ENCODE results near the gene TGFB3. TPM values are rescaled to one million over a fixed set of nuclear protein-coding genes. Genes with fewer than 3 reads are reported as not detected.
"Not testable (repeated sequence)": the region's sequence is repeated elsewhere in the genome, so short reads cannot be mapped to it uniquely, and the experiment has no call there.

TGFB3 gene
- polyA plus RNA-seq, 1 donor from 2014 or later, result 0.43 TPM

DNA sequence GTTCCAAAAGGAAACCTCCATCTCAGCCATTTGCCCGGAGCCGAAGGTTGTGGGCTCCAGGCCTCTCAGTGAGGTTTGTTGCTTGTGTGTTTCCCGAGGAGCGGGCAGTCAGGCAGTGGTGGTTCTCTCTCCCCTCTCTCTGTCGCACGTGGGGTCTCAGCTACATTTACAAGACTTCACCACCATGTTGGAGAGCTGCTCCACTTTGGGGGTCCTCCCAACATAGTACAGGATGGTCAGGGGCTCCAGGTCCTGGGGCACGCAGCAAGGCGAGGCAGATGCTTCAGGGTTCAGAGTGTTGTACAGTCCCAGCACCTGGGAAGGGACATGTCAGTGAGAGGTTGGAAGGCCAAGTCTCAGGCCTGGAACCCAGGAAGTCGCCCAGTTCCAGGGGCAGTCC, 22.8 kb downstream of the TGFB3 start:
- H3K4me1 Mint-ChIP-seq, result peaks cover 19 to 28% (median 26%) of the 10 kb centered on the region in 3 donors
- H3K27me3 Mint-ChIP-seq, result no peaks in the 10 kb centered on the region
- no peaks in the 10 kb centered on the region for H3K9me3 Mint-ChIP-seq
- peak overlapping the region in 3 of 4 donors; percentile 2 to 86 (median 63) for H3K4me3 Mint-ChIP-seq
- peaks cover 21% of the 10 kb centered on the region for H3K36me3 Mint-ChIP-seq
- peak overlapping the region in 1 of 3 donors; percentile 14 for H3K27ac Mint-ChIP-seq

DNA sequence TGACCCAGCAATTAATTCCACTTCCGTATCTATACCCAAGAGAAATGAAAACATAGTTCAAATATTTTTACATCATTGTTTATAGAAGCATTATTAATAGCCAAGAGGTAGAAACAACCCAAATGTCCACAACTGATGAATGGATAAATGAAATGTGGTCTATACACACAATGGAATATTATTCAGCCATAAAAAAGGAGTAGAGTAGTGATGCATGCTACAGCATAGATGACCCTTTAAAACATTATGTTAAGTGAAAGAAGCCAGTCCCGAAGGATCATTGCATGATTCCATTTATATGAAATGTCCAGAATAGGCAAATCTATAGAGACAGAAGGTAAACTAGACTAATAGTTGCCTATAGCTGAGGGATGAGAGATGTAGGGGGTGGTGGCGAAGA, 29.3 kb downstream of the TGFB3 start:
- Mint-ChIP-seq H3K27ac (no peak overlapping the region), H3K4me1 (peaks cover 0 to 4% (median 0%) of the 10 kb centered on the region in 3 donors), H3K9me3 (peaks cover 0 to 5% (median 0%) of the 10 kb centered on the region in 3 donors), H3K36me3 (peaks cover 6% of the 10 kb centered on the region), H3K27me3 (no peaks in the 10 kb centered on the region), H3K4me3 (no peak overlapping the region)

DNA sequence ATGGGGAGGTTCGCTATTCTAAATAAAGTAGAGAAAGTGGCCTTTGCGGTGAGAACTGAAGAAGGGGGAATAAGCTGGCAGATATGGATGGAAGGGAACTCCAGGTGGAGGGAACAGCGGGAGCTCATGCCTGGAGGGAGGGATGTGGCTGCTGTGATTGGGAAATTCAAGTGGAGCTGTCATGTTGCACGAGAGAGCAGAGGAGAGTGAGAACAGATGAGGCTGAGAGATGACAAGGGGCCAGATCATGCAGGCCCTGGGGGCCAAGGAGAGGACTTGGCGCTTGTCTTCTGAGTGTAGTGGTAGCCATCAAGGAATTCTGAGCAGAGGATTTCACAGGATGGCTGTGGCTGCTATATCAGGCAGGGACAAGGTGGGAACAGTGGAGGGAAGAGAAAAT, 35.0 kb downstream of the TGFB3 start:
- Mint-ChIP-seq H3K4me1 (no peaks in the 10 kb centered on the region), H3K9me3 (no peaks in the 10 kb centered on the region), H3K4me3 (no peak overlapping the region), H3K27me3 (no peaks in the 10 kb centered on the region), H3K36me3 (peaks cover 4% of the 10 kb centered on the region), H3K27ac (no peak overlapping the region)

DNA sequence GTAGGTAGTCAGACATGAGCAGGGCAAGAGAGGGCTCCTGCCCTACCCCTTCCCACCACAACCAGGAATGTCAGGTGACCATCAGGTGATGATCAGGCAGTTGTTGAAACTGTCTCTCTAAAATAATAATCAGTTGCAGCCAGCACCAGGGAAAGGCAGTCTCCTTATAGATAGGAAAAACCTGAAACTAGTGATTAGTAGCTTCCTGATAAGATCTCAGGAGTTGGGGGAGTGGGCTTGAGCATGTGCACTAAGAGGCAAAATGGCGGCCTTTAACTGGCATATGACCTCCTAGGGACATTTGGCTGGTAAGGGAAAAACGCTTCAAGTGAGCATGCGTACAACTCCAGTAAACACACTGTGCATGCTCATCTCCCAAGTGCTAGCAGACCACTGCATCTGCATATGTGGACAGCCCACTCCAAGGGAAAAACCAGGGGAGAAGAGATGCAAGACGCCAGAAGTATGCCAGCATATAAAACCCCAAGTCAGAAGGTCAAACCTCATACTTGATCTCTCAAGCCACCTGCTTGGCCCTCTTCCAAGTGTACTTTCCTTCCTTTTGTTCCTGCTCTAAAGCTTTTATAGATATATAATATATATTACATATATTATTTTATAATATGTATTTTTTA, 37.1 kb downstream of the TGFB3 start:
- no peak overlapping the region for H3K27ac Mint-ChIP-seq
- H3K36me3 Mint-ChIP-seq, result peaks cover 2% of the 10 kb centered on the region
- no peaks in the 10 kb centered on the region for H3K9me3 Mint-ChIP-seq
- H3K4me3 Mint-ChIP-seq, result no peak overlapping the region
- H3K27me3 Mint-ChIP-seq, result no peaks in the 10 kb centered on the region
- H3K4me1 Mint-ChIP-seq, result no peaks in the 10 kb centered on the region

DNA sequence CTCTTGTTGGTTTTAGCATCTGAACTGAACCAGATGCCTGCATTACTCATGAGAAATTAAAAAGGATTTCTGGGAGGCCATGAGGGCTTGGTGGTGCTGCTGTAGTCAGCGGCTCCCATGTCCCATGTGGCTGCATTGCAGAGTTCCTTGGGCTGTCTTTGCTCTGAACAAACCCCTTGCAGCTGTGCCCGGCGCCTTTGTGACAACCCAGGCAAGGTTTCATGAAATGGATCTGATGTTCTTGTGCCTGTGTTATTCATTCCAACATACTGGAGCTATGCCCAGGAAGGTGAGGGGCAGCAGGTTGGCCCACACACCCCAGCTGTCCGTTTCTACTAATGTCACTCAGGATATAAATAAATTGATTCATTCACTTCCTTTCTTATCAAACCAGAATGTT, 40.8 kb downstream of the TGFB3 start:
- Mint-ChIP-seq H3K27me3 (no peaks in the 10 kb centered on the region), H3K4me1 (peaks cover 0 to 3% (median 0%) of the 10 kb centered on the region in 3 donors), H3K27ac (no peak overlapping the region), H3K4me3 (no peak overlapping the region), H3K36me3 (peaks cover 2% of the 10 kb centered on the region), H3K9me3 (no peaks in the 10 kb centered on the region)

DNA sequence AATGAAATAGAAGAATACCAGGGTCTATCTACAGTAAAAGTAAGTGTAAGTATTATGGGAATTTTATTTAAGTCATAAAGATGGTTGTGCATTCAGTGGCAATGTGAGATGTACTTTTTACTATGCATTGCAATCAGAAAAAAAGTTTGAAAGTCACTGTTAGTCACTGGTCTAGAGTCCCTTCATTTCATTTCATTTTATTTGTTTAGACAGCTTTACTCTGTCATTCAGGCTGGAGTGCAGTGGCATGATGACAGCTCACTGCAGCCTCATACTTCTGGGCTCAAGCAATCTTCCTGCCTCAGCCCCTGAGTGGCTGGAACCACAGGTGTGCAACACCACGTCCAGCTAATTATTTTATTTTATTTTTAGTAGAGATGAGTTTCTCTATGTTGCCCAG, 42.6 kb downstream of the TGFB3 start:
- no peak overlapping the region for H3K27ac Mint-ChIP-seq
- H3K4me1 Mint-ChIP-seq, result peaks cover 9 to 13% (median 13%) of the 10 kb centered on the region in 3 donors
- no peaks in the 10 kb centered on the region for H3K9me3 Mint-ChIP-seq
- no peaks in the 10 kb centered on the region for H3K27me3 Mint-ChIP-seq
- H3K36me3 Mint-ChIP-seq, result peaks cover 6% of the 10 kb centered on the region
- no peak overlapping the region for H3K4me3 Mint-ChIP-seq

DNA sequence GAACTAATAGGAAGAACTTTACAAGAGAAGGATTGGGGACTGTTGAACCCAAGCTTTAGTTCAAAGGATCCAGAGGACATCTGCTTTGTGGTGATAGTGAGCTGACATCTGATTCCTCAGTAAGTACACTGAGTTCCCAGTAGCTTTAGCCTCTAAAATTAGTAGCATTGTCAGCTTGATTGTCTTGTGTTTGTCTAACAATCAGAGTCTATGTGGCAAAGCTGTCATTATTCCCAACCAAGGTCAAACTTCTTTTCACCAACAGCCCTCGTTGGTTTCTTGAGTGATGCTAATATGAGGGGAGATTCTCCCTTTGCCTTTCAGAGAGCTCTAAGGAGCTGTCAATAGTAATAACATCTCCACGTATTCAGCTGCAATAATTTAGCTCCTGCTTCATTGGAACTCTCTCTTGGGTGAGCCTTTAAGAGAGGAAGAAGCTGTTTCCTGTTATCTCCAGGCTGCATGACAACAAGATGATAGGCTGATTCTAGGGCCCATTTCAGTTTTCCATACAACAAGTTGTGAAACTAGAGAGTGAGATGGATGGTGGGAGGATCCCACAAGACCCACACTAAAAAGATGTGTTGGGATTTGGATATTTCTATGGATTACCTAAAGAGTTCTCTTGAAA, 46.7 kb downstream of the TGFB3 start:
- no peak overlapping the region for H3K27ac Mint-ChIP-seq
- H3K4me1 Mint-ChIP-seq, result peaks cover 11 to 13% (median 13%) of the 10 kb centered on the region in 3 donors
- H3K27me3 Mint-ChIP-seq, result no peaks in the 10 kb centered on the region
- no peak overlapping the region for H3K4me3 Mint-ChIP-seq
- H3K9me3 Mint-ChIP-seq, result no peaks in the 10 kb centered on the region
- peaks cover 13% of the 10 kb centered on the region for H3K36me3 Mint-ChIP-seq

DNA sequence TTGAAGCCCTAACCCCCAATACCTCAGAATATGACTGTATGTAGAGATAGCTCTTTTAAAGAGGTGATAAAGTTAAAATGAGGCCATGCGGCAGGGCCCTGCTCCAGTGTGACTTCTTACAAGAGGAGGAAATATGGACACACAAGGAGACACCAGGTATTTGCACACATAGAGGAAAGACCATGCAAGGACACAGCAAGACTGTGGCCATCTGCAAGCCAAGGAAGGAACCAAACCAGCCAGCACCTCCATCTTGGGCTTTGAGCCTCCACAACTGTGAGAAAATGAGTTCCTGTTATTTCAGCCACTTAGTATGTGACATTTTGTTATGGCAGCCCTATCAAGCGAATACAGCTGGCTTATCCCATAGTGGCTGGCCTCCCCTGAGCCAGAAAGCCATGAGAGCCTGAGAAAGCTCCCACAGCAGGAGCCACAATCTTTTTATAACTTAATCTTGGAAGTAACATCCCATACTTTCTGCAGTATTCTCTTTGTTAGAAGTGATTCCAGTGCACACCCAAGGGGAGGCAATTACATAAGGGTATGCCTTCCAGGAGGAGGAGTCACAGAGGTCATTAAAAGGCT, 48.0 kb downstream of the TGFB3 start:
- Mint-ChIP-seq H3K4me1 (peaks cover 11 to 13% (median 13%) of the 10 kb centered on the region in 3 donors), H3K27me3 (no peaks in the 10 kb centered on the region), H3K9me3 (no peaks in the 10 kb centered on the region), H3K27ac (no peak overlapping the region), H3K36me3 (peaks cover 13% of the 10 kb centered on the region), H3K4me3 (no peak overlapping the region)

DNA sequence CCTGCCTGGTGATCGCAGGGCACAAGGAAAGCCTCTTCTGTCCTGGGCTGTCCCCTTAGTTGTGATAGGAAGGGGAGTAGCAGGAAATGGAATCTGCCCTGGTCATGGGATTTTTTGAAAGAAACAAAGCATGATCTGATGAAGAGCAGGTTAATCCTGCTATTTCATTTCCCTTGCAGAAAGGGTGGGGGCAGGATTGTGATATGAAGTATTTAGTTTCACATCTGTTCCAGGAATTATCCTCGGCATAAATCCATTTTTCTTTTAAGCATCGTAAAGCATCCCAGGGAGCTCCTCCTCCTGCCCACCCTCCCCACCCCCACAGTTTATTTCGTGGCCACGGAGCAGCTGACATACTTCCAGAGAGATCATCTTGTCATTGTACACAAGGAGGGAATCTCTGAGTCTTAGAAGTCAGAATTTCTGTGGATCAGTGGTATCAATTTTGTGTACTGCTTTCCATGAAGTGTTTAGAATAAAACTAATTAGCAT, 53.1 kb downstream of the TGFB3 start:
- no peaks in the 10 kb centered on the region for H3K27me3 Mint-ChIP-seq
- H3K4me3 Mint-ChIP-seq, result no peak overlapping the region
- H3K9me3 Mint-ChIP-seq, result no peaks in the 10 kb centered on the region
- H3K27ac Mint-ChIP-seq, result no peak overlapping the region
- H3K4me1 Mint-ChIP-seq, result peaks cover 0 to 3% (median 0%) of the 10 kb centered on the region in 3 donors
- H3K36me3 Mint-ChIP-seq, result peaks cover 9% of the 10 kb centered on the region

DNA sequence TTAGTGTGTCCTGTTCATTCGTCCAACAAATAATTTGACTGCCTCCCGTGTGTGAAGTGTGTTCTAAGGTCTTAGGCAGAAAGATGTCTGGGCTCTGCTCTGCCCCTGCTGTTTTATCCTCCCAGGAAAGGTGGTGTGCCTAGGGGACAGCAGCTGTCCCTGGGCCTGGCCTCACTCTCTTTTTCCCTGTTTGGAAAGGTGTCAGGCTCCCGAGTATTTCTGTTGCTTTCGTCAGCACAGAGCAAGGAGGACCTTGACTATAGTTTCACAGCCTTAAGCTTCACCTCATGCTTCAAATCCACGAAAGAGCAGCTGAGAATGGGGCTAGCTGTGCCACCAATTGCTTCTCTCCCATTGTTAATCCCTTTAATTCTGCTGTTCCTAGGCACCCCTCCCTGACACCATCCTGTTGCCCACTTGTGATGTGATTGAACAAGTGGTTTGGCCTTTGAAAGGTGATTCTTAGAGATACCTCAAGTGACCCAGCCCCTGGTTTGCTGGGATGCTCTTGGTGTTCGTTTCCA, 54.2 kb downstream of the TGFB3 start:
- no peaks in the 10 kb centered on the region for H3K27me3 Mint-ChIP-seq
- no peak overlapping the region for H3K4me3 Mint-ChIP-seq
- no peaks in the 10 kb centered on the region for H3K9me3 Mint-ChIP-seq
- H3K36me3 Mint-ChIP-seq, result peaks cover 8% of the 10 kb centered on the region
- peaks cover 0 to 3% (median 0%) of the 10 kb centered on the region in 3 donors for H3K4me1 Mint-ChIP-seq
- no peak overlapping the region for H3K27ac Mint-ChIP-seq

DNA sequence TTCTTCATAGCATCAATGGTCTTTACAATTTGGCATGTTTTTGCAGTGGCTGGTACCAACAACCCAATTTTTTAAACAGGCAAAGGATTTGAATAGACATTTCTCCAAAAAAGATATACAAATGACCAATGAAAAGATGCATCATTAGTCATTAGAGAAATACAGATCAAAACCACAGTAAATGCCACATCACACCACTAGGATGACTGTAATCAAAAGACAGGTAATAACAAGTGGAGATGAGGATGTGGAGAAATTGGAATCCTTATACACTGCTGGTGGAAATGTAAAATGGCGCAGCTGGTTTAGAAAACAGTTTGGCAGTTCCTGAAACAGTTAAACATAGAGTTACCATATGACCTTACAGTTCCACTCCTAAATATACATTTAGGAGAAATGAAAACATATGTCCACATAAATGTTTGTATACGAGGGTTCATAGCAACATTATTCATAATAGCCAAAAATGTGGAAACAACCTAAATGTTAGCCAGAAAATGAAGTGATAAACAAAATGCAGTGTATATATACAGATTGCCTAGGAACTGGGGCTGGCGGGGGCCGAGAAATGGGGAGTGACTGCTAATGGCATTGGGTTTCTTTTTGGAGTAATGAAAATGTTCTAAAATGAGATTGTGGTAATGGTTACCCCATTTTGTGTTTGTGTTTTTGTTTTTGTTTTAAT, 55.2 kb downstream of the TGFB3 start:
- Mint-ChIP-seq H3K4me3 (no peak overlapping the region), H3K9me3 (no peaks in the 10 kb centered on the region), H3K27me3 (no peaks in the 10 kb centered on the region), H3K36me3 (peaks cover 6% of the 10 kb centered on the region), H3K27ac (no peak overlapping the region), H3K4me1 (peaks cover 0 to 2% (median 0%) of the 10 kb centered on the region in 3 donors)

DNA sequence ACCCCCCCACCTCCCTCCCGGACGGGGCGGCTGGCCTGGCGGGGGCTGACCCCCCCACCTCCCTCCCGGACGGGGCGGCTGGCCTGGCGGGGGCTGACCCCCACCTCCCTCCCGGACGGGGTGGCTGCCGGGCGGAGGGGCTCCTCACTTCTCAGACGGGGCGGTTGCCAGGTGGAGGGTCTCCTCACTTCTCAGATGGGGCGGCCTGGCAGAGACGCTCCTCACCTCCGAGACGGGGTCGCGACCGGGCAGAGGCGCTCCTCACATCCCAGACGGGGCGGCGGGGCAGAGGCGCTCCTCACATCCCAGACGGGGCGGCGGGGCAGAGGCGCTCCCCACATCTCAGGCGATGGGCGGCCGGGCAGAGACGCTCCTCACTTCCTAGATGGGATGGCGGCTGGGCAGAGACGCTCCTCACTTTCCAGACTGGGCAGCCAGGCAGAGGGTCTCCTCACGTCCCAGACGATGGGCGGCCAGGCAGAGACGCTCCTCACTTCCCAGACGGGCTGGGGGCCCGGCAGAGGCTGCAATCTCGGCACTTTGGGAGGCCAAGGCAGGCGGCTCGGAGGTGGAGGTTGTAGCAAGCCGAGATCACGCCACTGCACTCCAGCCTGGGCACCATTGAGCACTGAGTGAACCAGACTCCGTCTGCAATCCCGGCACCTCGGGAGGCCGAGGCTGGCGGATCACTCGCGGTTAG, 56.5 kb downstream of the TGFB3 start:
- H3K36me3 Mint-ChIP-seq, H3K27ac Mint-ChIP-seq, H3K4me3 Mint-ChIP-seq: not testable (repeated sequence)

DNA sequence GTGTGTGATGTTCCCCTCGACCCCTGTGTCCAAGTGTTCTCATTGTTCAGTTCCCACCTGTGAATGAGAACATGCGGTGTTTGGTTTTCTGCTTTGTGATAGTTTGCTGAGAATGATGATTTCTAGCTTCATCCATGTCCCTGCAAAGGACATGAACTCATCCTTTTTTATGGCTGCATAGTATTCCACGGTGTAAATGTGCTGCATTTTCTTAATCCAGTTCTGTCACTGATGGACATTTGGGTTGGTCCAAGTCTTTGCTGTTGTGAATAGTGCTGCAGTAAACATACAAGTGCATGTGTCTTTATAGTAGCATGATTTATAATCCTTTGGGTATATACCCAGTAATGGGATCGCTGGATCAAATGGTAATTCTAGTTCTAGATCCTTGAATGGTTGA, 61.4 kb downstream of the TGFB3 start:
- H3K4me1 Mint-ChIP-seq, H3K9me3 Mint-ChIP-seq, H3K36me3 Mint-ChIP-seq, H3K27ac Mint-ChIP-seq, H3K27me3 Mint-ChIP-seq, H3K4me3 Mint-ChIP-seq: not testable (repeated sequence)

More for the DNA sequence above, 56.5 kb downstream of the TGFB3 start:
- not testable (repeated sequence) for H3K4me1 Mint-ChIP-seq, H3K27me3 Mint-ChIP-seq, H3K9me3 Mint-ChIP-seq

DNA sequence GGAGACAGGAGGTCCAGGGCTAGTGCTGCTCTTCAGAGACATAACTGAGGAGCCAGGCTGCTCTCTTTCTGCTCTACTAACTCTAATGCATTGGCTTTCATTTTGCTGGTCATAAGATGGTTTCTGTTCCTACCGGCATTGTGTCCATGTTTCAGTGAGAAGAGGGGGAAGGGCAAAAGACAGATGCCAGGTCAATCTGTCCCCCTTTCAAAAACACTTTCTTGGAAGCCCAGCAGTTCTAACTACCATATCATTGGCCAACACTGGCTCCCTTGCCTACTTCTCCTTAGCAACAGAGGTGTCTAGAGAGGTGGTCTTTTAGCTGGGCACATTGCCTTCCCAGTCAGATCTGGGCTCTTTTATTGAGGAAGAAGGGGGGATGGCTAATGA, 63.9 kb downstream of the TGFB3 start:
- H3K27me3 Mint-ChIP-seq, result no peaks in the 10 kb centered on the region
- H3K9me3 Mint-ChIP-seq, result no peaks in the 10 kb centered on the region
- no peak overlapping the region for H3K4me3 Mint-ChIP-seq
- peaks cover 5% of the 10 kb centered on the region for H3K36me3 Mint-ChIP-seq
- peak overlapping the region in 1 of 3 donors; percentile 84 for H3K27ac Mint-ChIP-seq
- peaks cover 0 to 4% (median 0%) of the 10 kb centered on the region in 3 donors for H3K4me1 Mint-ChIP-seq

Measured in IgD-negative memory B cell (primary cell).